Cardiac fibroblast (primary cell): ENCODE measurements around the gene ZWILCH.
"Not testable (repeated sequence)": the region's sequence is repeated elsewhere in the genome, so short reads cannot be mapped to it uniquely, and the experiment has no call there.

ENCODE experiments used
- DNase-seq, 2 donors: peaks; one replicate each; pipeline versions ENCODE4 v3.0.0 to v3.0.0-alpha.2; 2010; ENCODE audit warnings: low read depth in 2 of 2
- H3K4me3 ChIP-seq, 2 donors: replicated peaks in 1 of 2; 1 replicate in 1 of 2; 2 replicates in 1 of 2; pipeline ENCODE4 v1.5.1; 2011; ENCODE audit warnings: low read depth in 2 of 2, low read length in 2 of 2, mild to moderate bottlenecking in 2 of 2, moderate library complexity in 1 of 2
- TF ChIP-seq, protein P1 (sequence below): IDR thresholded peaks from one replicate; pipeline ENCODE4 v1.5.1; 2011; ENCODE audit warnings: low read depth, mild to moderate bottlenecking, low read length, inconsistent platforms

The ZWILCH gene

DNA sequence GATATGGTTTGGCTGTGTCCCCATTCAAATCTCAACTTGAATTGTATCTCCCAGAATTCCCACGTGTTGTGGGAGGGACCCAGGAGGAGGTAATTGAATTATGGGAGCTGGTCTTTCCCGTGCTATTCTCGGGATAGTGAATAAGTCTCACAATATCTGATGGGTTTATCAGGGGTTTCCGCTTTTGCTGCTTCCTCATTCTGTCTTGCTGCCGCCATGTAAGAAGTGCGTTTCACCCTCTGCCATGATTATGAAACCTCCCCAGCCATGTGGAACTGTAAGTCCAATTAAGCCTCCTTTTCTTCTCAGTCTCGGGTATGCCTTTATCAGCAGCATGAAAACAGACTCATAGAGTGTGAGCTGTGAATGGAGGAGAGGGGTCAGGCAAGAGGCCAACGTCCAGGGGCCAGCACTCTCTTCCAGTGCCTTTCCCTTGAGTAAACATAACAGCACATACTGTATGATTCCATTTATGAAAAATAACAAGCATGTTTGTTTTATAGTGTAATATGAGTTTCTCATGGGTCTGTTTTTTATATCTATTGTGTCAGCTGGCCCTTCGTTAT is 76.9 kb downstream of the ZWILCH start:
- peak overlapping the region; percentile 1 to 33 for H3K4me3 ChIP-seq
- TF ChIP-seq, protein P1, sequence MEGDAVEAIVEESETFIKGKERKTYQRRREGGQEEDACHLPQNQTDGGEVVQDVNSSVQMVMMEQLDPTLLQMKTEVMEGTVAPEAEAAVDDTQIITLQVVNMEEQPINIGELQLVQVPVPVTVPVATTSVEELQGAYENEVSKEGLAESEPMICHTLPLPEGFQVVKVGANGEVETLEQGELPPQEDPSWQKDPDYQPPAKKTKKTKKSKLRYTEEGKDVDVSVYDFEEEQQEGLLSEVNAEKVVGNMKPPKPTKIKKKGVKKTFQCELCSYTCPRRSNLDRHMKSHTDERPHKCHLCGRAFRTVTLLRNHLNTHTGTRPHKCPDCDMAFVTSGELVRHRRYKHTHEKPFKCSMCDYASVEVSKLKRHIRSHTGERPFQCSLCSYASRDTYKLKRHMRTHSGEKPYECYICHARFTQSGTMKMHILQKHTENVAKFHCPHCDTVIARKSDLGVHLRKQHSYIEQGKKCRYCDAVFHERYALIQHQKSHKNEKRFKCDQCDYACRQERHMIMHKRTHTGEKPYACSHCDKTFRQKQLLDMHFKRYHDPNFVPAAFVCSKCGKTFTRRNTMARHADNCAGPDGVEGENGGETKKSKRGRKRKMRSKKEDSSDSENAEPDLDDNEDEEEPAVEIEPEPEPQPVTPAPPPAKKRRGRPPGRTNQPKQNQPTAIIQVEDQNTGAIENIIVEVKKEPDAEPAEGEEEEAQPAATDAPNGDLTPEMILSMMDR = no peak
- peak; percentile 62 to 74 for DNase-seq

DNA sequence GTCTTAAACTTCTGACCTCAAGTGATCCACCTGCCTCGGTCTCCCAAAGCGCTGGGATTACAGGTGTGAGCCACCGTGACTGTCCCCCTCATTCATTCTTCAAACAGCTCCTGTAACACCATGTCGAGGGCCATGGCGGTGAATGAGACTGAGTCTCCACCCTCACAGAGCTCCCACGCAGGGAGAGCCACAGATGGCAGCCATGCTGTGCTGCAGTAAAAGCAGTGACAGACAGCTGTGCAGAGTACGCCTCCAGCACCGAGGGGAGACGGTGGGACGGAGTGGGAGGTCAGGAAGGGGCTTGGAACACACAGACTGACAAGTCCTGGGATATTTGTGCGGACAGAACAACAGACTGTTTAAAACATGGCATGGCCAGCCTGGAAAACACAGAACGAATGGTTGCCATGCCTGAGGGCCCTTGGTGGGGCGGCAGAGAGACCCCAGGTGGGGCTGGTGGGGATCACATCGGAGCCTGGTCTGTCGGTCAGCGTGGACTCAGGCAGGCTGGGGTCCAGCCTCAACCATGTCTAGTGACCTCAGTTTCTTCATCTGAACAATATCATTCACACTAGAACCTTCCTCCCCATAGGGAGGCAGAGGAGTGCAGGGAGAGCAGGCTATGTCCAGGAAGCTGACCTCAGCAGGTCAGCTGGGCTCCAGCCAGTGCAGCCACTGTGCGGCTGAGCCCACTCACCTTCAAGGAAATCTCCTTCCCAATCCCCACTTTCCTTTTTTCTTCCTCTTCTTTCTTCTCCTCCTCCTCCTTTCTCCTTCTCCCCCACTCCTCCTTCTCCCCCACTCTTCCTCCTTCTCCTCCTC is 81.2 kb downstream of the ZWILCH start:
- H3K4me3 ChIP-seq = no peak overlapping the region
- TF ChIP-seq, protein P1 = no peak

DNA sequence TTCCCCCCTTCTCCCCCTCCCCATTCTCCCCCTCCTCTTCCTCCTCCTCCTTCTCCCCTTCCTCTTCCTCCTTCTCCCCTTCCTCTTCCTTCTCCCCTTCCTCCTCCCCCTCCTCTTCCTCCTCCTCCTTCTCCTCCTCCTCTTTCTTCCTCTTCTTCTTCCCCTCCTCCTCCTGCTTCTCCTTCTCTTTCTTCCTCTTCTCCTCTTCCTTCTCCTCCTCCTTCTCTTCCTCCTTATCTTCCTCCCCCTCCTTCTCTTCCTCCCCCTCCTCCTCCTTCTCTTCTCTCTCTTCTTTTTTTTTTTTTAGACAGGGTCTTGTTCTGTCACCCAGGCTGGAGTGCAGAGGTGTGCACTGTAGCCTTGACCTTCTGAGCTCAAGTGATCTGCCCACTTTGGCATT is 81.9 kb downstream of the ZWILCH start:
- TF ChIP-seq, protein P1 = no peak
- no peak for DNase-seq
- no peak overlapping the region for H3K4me3 ChIP-seq

More for the DNA sequence above, 81.2 kb downstream of the ZWILCH start:
- DNase-seq = no peak

DNA sequence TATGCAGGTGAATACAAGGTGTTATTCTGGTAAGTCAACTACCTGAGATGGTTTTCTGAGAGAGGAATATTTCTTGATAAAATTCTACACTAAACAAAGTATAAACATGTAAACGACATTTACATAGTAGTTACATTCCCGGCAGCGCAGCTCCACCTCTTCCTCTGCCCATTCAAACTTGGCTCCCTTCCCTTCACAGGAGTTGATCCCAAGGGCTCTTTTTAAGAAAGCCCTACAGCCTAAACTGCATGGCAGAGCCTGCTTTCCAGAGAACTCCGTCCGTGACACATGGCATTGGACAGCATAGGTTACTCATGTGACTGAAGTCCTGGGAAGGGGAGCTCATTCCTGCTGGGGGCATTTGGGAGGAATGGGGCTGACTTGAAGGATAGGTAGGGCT is 82.6 kb downstream of the ZWILCH start:
- no peak for DNase-seq
- H3K4me3 ChIP-seq = no peak overlapping the region
- TF ChIP-seq, protein P1 = no peak

DNA sequence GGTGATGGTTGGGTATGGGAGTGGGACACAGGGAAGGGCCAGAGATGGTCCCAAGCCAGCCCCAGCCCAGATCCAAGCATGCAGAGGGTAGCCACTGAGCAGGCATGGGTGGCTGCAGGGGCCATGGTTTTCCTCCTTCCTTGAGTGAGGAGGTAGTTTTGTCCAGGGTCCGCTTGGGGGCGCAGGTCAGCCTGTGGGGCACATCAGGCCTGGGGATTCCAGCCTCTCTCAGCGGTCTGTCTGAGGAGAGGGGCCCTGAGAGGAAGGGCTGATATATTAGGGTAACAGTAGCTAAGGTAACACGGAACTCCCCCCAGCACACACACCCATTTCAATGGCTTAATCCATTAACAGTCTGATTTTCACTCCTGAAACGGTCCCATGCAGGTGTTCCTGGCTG is 83.4 kb downstream of the ZWILCH start:
- TF ChIP-seq, protein P1 = no peak
- no peak overlapping the region for H3K4me3 ChIP-seq
- no peak for DNase-seq

DNA sequence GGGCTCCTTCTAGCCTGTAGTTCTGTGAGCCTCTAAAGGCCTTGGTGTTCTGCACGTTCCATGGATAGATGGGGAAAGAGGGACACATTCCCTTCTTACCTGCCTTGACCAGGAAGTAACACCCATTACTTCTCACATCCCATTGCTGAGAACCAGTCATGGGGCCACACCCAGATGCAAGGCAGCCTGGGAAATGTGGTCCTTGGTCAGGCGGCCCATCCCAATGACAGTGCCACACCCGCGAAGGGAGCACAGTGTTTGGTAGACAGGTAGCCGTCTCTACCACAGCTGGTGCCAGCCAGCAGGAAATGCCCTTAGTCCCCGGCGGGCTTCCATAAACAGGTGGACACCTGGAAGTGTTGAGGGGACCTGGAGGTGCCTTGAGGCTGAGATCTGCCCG is 83.8 kb downstream of the ZWILCH start:
- DNase-seq = no peak
- TF ChIP-seq, protein P1 = no peak
- H3K4me3 ChIP-seq = no peak overlapping the region

DNA sequence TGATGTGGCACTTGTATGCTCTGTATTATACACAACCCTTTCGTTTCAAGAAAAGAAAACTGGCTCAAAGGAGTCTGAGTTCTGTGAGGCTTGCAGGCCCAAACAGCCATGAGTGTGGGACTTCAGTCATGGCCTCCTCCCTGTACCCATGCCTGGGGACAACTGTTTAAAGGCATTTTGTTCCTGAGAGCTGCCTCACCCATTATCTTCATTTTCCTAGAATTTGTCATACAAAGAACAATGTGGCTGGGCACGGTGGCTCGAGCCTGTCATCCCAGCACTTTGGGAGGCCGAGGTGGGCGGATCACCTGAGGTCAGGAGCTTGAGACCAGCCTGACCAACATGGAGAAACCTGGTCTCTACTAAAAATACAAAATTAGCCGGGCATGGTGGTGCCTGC is 84.3 kb downstream of the ZWILCH start:
- H3K4me3 ChIP-seq, DNase-seq: not testable (repeated sequence)
